Breast epithelium (tissue), 3 donors: ENCODE measurements around the gene PHIP.

Experiments
- POLR2A ChIP-seq: fragments of 450-650 bp; IDR thresholded peaks from one replicate; pipeline ENCODE4 v1.6.1; 2016; ENCODE audit warnings: antibody characterized with exemption, mild to moderate bottlenecking, moderate library complexity
- POLR2AphosphoS5 ChIP-seq, 3 donors: sonication (generic); formaldehyde crosslinking; IDR thresholded peaks; one replicate each; pipeline ENCODE4 v1.6.1; 2017; ENCODE audit warnings: antibody characterized with exemption in 3 of 3
- TF ChIP-seq, protein P1 (sequence below), 3 donors: fragments of 450-650 bp; IDR thresholded peaks; one replicate each; pipeline ENCODE4 v1.5.1; 2016 to 2017; ENCODE audit warnings: antibody characterized with exemption in 3 of 3, mild to moderate bottlenecking in 3 of 3, moderate library complexity in 3 of 3

DNA sequence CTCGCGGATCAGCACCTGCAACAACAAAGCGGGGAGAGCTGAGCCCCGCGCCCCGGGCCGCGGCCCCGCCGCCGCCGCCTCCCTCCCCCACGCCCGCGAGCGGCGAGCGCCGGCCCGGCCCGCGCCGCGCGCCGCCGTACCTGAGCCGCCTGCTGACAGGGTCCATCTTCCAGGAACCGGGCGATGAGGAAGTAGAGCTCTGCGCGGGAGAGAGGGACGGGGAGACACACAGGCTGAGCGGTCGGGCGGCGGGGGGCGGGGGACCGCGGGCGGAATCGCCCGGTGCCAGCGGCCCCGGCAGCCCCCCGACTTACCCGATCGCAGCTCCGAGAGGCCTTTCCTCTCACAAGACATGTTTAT, 359 bp downstream of the PHIP start:
- TF ChIP-seq, protein P1, sequence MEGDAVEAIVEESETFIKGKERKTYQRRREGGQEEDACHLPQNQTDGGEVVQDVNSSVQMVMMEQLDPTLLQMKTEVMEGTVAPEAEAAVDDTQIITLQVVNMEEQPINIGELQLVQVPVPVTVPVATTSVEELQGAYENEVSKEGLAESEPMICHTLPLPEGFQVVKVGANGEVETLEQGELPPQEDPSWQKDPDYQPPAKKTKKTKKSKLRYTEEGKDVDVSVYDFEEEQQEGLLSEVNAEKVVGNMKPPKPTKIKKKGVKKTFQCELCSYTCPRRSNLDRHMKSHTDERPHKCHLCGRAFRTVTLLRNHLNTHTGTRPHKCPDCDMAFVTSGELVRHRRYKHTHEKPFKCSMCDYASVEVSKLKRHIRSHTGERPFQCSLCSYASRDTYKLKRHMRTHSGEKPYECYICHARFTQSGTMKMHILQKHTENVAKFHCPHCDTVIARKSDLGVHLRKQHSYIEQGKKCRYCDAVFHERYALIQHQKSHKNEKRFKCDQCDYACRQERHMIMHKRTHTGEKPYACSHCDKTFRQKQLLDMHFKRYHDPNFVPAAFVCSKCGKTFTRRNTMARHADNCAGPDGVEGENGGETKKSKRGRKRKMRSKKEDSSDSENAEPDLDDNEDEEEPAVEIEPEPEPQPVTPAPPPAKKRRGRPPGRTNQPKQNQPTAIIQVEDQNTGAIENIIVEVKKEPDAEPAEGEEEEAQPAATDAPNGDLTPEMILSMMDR (IDR thresholded peaks at IDR 0.05): no peak
- TF ChIP-seq POLR2A (no peak), POLR2AphosphoS5 (IDR thresholded peaks at IDR 0.05) (no peak)
